CD14-positive monocyte (primary cell): ENCODE results near the gene UBLCP1. TPM values are rescaled to one million over a fixed set of nuclear protein-coding genes. Genes with fewer than 3 reads are reported as not detected.

ENCODE experiments used
- DNase-seq, 3 donors: peaks; one replicate each; pipeline ENCODE4 v3.0.0-alpha.2; 2011 to 2022
- H2AFZ ChIP-seq: 2 replicates; pipeline ENCODE4 v1.6.0; 2012; ENCODE audit warnings: mild to moderate bottlenecking, low read depth, low read length, inconsistent platforms; ENCODE audit not compliant: insufficient read depth, poor library complexity, severe bottlenecking
- H3K27ac ChIP-seq, 2 donors: 1 replicate in 1 of 2; 2 replicates in 1 of 2; pipeline ENCODE4 v1.5.1; 2012 to 2013; ENCODE audit warnings: low read length in 2 of 2, control low read depth in 1 of 2, inconsistent platforms in 1 of 2, low read depth in 1 of 2, mild to moderate bottlenecking in 1 of 2
- H3K27me3 ChIP-seq, 2 donors: one replicate each; pipeline versions ENCODE4 v1.6.0 to v1.6.1; 2011 to 2013; ENCODE audit warnings: low read length in 2 of 2; ENCODE audit not compliant: control insufficient read depth in 2 of 2, insufficient read depth in 2 of 2
- H3K36me3 ChIP-seq, 2 donors: replicated peaks in 1 of 2; 1 replicate in 1 of 2; 2 replicates in 1 of 2; pipeline versions ENCODE4 v1.5.1 to v1.6.1; 2012 to 2013; ENCODE audit warnings: low read length in 2 of 2, control low read depth in 1 of 2, inconsistent platforms in 1 of 2, mild to moderate bottlenecking in 1 of 2; ENCODE audit not compliant: insufficient read depth in 2 of 2, control insufficient read depth in 1 of 2
- H3K4me1 ChIP-seq, 2 donors: 1 replicate in 1 of 2; 2 replicates in 1 of 2; pipeline versions ENCODE4 v1.5.1 to v1.6.1; 2012 to 2013; ENCODE audit warnings: low read length in 2 of 2, control low read depth in 1 of 2, inconsistent platforms in 1 of 2, mild to moderate bottlenecking in 1 of 2, moderate library complexity in 1 of 2; ENCODE audit not compliant: insufficient read depth in 2 of 2, control insufficient read depth in 1 of 2
- H3K4me2 ChIP-seq: replicated peaks from 2 replicates; pipeline ENCODE3; 2012; ENCODE audit warnings: low read length, moderate library complexity, mild to moderate bottlenecking; ENCODE audit not compliant: poor library complexity, severe bottlenecking; ENCODE audit errors: extremely low read depth
- H3K4me3 ChIP-seq, 3 experiments: fragments of 200-600 bp in 1 of 3; sonication (generic) in 1 of 3; replicated peaks in 1 of 3; 1 replicate in 2 of 3; 2 replicates in 1 of 3; pipeline ENCODE4 v1.5.1; 2011 to 2013; ENCODE audit warnings: low read length in 3 of 3, mild to moderate bottlenecking in 3 of 3, control low read depth in 2 of 3, low read depth in 2 of 3, inconsistent platforms in 1 of 3, moderate library complexity in 1 of 3
- H3K79me2 ChIP-seq: 2 replicates; pipeline ENCODE4 v1.6.0; 2012; ENCODE audit warnings: mild to moderate bottlenecking, control low read depth, inconsistent platforms, low read length, moderate library complexity; ENCODE audit not compliant: insufficient read depth
- H3K9ac ChIP-seq: 2 replicates; pipeline ENCODE4 v1.6.0; 2017; ENCODE audit warnings: low read length, mild to moderate bottlenecking; ENCODE audit not compliant: insufficient read depth, poor library complexity, severe bottlenecking
- H3K9me3 ChIP-seq, 2 donors: replicated peaks in 1 of 2; 1 replicate in 1 of 2; 2 replicates in 1 of 2; pipeline versions ENCODE4 v1.5.1 to v1.6.1; 2012 to 2013; ENCODE audit warnings: low read length in 2 of 2, control low read depth in 1 of 2; ENCODE audit not compliant: control insufficient read depth in 1 of 2, insufficient read depth in 1 of 2
- H4K20me1 ChIP-seq: 2 replicates; pipeline ENCODE4 v1.6.0; 2012; ENCODE audit warnings: mild to moderate bottlenecking, low read length, control low read depth, moderate library complexity; ENCODE audit not compliant: insufficient read depth
- H3K27ac Mint-ChIP-seq, 7 donors: one replicate each; pipeline ENCODE4 v1.8.0; 2020; ENCODE audit warnings: mild to moderate bottlenecking in 7 of 7, mixed read lengths in 7 of 7, moderate library complexity in 6 of 7, inconsistent platforms in 2 of 7
- H3K27me3 Mint-ChIP-seq, 3 donors: one replicate each; pipeline ENCODE4 v1.8.0; 2021 to 2022; ENCODE audit warnings: low read depth in 3 of 3, mild to moderate bottlenecking in 3 of 3, mixed read lengths in 3 of 3, moderate library complexity in 3 of 3, inconsistent platforms in 1 of 3
- H3K36me3 Mint-ChIP-seq, 2 donors: one replicate each; pipeline ENCODE4 v1.8.0; 2020; ENCODE audit warnings: mixed read lengths in 2 of 2, inconsistent platforms in 1 of 2, mild to moderate bottlenecking in 1 of 2
- H3K4me1 Mint-ChIP-seq: one replicate; pipeline ENCODE4 v1.8.0; 2020; ENCODE audit warnings: mild to moderate bottlenecking, mixed read lengths
- H3K4me3 Mint-ChIP-seq, 2 donors: one replicate each; pipeline ENCODE4 v1.8.0; 2020; ENCODE audit warnings: mild to moderate bottlenecking in 2 of 2, mixed read lengths in 2 of 2, moderate library complexity in 1 of 2
- H3K9me3 Mint-ChIP-seq, 7 donors: one replicate each; pipeline ENCODE4 v1.8.0; 2020 to 2022; ENCODE audit warnings: mixed read lengths in 7 of 7, mild to moderate bottlenecking in 6 of 7, moderate library complexity in 6 of 7, inconsistent platforms in 2 of 7
- WGBS: methylation state at CpG from one replicate; pipeline ENCODE4 v1.1.5; 2013; ENCODE audit warnings: missing lambda C conversion rate; ENCODE audit not compliant: insufficient coverage; 5-methylcytosine and 5-hydroxymethylcytosine counted together
- intact Hi-C, 2 donors: fragments of 100-400 bp; cut with micrococcal nuclease; formaldehyde crosslinking; loops; one replicate each; pipeline versions ENCODE4 v1.15.0 to v1.15.1; 2023
- polyA plus RNA-seq, 3 donors: library from polyadenylated mRNA; depleted of rRNA in 1 of 3; unstranded in 2 of 3; stranded (reverse) in 1 of 3; fragments of 300-500 nt in 2 of 3; fragments of >200 nt in 1 of 3; fragmentation: Illumina TruSeq in 2 of 3; gene quantifications; 1 replicate in 2 of 3; 2 replicates in 1 of 3; pipeline ENCODE4 v1.2.3, GENCODE V29; 2012 to 2021
- TF ChIP-seq, protein P1 (sequence below): fragments of 200-600 bp; IDR thresholded peaks from one replicate; pipeline ENCODE4 v1.8.0; 2022; ENCODE audit warnings: antibody characterized with exemption, mild to moderate bottlenecking

Gene UBLCP1
- polyA plus RNA-seq, 3 donors, result 8.8 to 31.5 (median 22.7) TPM

DNA sequence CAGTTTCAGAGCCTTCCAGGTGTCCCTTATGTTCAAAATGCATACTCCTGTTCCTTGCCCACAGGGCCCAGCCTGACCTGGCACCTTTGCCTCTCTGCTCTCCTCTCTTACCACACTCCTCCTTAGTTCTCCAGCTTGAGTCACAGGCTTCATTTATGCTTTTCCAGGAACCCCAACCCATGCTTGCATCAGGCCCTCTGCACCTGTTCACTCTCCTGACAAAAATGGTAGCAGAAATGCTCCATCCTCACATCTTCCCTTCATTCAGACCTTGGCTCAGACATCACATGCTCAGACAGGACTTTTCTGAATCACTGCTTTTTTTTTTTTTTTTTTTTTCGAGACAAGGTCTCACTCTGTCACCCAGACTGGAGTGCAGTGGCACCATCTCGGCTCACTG is 38.6 kb upstream of the UBLCP1 start:
- H3K36me3 Mint-ChIP-seq, result no peaks in the 10 kb centered on the region
- H3K79me2 ChIP-seq, result no peaks in the 10 kb centered on the region
- H3K36me3 ChIP-seq, result no peaks in the 10 kb centered on the region
- no peak overlapping the region for H3K9ac ChIP-seq
- H3K27ac ChIP-seq, result no peak overlapping the region
- H3K9me3 ChIP-seq, result no peaks in the 10 kb centered on the region
- H3K27me3 Mint-ChIP-seq, result no peaks in the 10 kb centered on the region
- no peak overlapping the region for H3K27ac Mint-ChIP-seq
- H3K4me1 Mint-ChIP-seq, result peaks cover 3% of the 10 kb centered on the region
- TF ChIP-seq, protein P1, sequence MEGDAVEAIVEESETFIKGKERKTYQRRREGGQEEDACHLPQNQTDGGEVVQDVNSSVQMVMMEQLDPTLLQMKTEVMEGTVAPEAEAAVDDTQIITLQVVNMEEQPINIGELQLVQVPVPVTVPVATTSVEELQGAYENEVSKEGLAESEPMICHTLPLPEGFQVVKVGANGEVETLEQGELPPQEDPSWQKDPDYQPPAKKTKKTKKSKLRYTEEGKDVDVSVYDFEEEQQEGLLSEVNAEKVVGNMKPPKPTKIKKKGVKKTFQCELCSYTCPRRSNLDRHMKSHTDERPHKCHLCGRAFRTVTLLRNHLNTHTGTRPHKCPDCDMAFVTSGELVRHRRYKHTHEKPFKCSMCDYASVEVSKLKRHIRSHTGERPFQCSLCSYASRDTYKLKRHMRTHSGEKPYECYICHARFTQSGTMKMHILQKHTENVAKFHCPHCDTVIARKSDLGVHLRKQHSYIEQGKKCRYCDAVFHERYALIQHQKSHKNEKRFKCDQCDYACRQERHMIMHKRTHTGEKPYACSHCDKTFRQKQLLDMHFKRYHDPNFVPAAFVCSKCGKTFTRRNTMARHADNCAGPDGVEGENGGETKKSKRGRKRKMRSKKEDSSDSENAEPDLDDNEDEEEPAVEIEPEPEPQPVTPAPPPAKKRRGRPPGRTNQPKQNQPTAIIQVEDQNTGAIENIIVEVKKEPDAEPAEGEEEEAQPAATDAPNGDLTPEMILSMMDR, result no peak
- no peaks in the 10 kb centered on the region for H3K27me3 ChIP-seq
- H3K4me3 Mint-ChIP-seq, result no peak overlapping the region
- intact Hi-C loops, result no loop called here
- no peaks in the 10 kb centered on the region for H3K4me1 ChIP-seq
- H4K20me1 ChIP-seq, result no peaks in the 10 kb centered on the region
- DNase-seq, result no peak
- WGBS, result no CpG with 5 or more reads among the region's 2 CpGs
- H3K9me3 Mint-ChIP-seq, result peaks cover 0 to 3% (median 0%) of the 10 kb centered on the region in 7 donors
- H2AFZ ChIP-seq, result no peak overlapping the region
- H3K4me2 ChIP-seq, result no peak overlapping the region
- no peak overlapping the region for H3K4me3 ChIP-seq

DNA sequence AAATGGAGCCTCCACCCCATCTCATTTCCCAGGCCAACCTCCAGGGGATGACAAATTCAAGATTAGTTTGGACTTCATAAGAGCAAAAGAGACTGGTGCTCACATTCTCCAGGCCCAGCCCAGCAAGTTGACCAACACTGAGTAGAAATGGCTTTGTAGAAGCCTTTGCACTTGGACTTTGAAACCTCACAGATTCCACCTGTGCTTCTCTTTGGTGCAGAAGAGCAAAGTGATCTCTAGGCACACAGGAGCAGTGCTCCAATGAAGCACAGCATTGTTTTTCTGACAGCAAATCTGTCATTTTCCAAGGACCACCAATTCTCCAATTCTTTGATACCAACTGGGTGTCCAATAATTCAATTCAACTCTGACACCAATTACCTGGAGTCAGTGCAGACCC is 36.6 kb upstream of the UBLCP1 start:
- no peaks in the 10 kb centered on the region for H3K36me3 Mint-ChIP-seq
- Histone ChIP-seq H3K9me3 (no peaks in the 10 kb centered on the region), H3K4me1 (no peaks in the 10 kb centered on the region), H3K79me2 (no peaks in the 10 kb centered on the region), H3K27me3 (no peaks in the 10 kb centered on the region), H3K36me3 (no peaks in the 10 kb centered on the region), H4K20me1 (no peaks in the 10 kb centered on the region), H3K27ac (no peak overlapping the region), H3K4me2 (no peak overlapping the region), H2AFZ (no peak overlapping the region), H3K4me3 (no peak overlapping the region), H3K9ac (no peak overlapping the region)
- TF ChIP-seq, protein P1, result no peak
- H3K4me3 Mint-ChIP-seq, result no peak overlapping the region
- intact Hi-C loops, result no loop called here
- H3K27me3 Mint-ChIP-seq, result no peaks in the 10 kb centered on the region
- no peak for DNase-seq
- peaks cover 3% of the 10 kb centered on the region for H3K4me1 Mint-ChIP-seq
- no peak overlapping the region for H3K27ac Mint-ChIP-seq
- H3K9me3 Mint-ChIP-seq, result no peaks in the 10 kb centered on the region
